Loucy (cell line): ENCODE results near the gene MARCHF5.

ENCODE experiments used
- H2AFZ ChIP-seq: fragments of 200-600 bp; sonication (generic); 2 replicates; pipeline ENCODE4 v1.6.0; 2016; ENCODE audit warnings: antibody characterized with exemption, mild to moderate bottlenecking, low read length, moderate library complexity
- H3F3A ChIP-seq: fragments of 200-600 bp; 2 replicates; pipeline ENCODE4 v1.6.0; 2016; ENCODE audit warnings: antibody characterized with exemption, low read depth, mild to moderate bottlenecking
- H3K27me3 ChIP-seq: fragments of 200-600 bp; sonication (generic); 2 replicates; pipeline ENCODE4 v1.6.1; 2014; ENCODE audit warnings: low read length, mild to moderate bottlenecking; ENCODE audit not compliant: insufficient read depth, poor library complexity, severe bottlenecking
- H3K36me3 ChIP-seq: fragments of 200-600 bp; sonication (generic); 2 replicates; pipeline ENCODE4 v1.6.1; 2016; ENCODE audit warnings: low read length; ENCODE audit not compliant: insufficient read depth
- H3K4me1 ChIP-seq: fragments of 200-600 bp; sonication (generic); 2 replicates; pipeline ENCODE4 v1.5.1; 2014; ENCODE audit warnings: low read length, mild to moderate bottlenecking; ENCODE audit not compliant: insufficient read depth, poor library complexity, severe bottlenecking
- H3K4me2 ChIP-seq: fragments of 200-600 bp; sonication (generic); 2 replicates; pipeline ENCODE4 v1.6.0; 2014; ENCODE audit warnings: antibody characterized with exemption, low read length, low read depth, mild to moderate bottlenecking; ENCODE audit not compliant: poor library complexity, severe bottlenecking
- H3K4me3 ChIP-seq: fragments of 200-600 bp; sonication (generic); 2 replicates; pipeline ENCODE4 v1.5.1; 2014; ENCODE audit warnings: low read length, mild to moderate bottlenecking, mixed read lengths; ENCODE audit not compliant: poor library complexity, severe bottlenecking
- H3K79me2 ChIP-seq: fragments of 200-600 bp; sonication (generic); 2 replicates; pipeline ENCODE4 v1.6.1; 2014; ENCODE audit warnings: low read length; ENCODE audit not compliant: insufficient read depth
- H3K9ac ChIP-seq: fragments of 200-600 bp; sonication (generic); 2 replicates; pipeline ENCODE4 v1.6.0; 2014; ENCODE audit warnings: mild to moderate bottlenecking, low read depth, low read length, moderate library complexity; ENCODE audit not compliant: poor library complexity, severe bottlenecking
- H3K9me2 ChIP-seq: fragments of 200-600 bp; sonication (generic); replicated peaks from 2 replicates; pipeline ENCODE4 v1.6.1; 2016; ENCODE audit warnings: low read depth, low read length, mixed read lengths
- H3K9me3 ChIP-seq: fragments of 200-600 bp; sonication (generic); 2 replicates; pipeline ENCODE4 v1.6.1; 2014; ENCODE audit warnings: mild to moderate bottlenecking, antibody characterized with exemption, low read length, low read depth; ENCODE audit not compliant: insufficient read depth
- H4K20me1 ChIP-seq: fragments of 200-600 bp; sonication (generic); 2 replicates; pipeline ENCODE4 v1.6.0; 2014; ENCODE audit warnings: antibody characterized with exemption, low read length, mild to moderate bottlenecking; ENCODE audit not compliant: insufficient read depth, poor library complexity, severe bottlenecking
- EZH2phosphoT487 ChIP-seq: fragments of 200-600 bp; IDR thresholded peaks from 2 replicates; pipeline ENCODE4 v1.6.1; 2018; ENCODE audit warnings: antibody characterized with exemption, mild to moderate bottlenecking, moderate library complexity, borderline replicate concordance
- TF ChIP-seq, protein P1 (sequence below): fragments of 200-600 bp; sonication (generic); conservative IDR thresholded peaks from 2 replicates; pipeline ENCODE4 v1.5.1; 2014; ENCODE audit warnings: mild to moderate bottlenecking, antibody characterized with exemption, low read length

MARCHF5 gene

DNA sequence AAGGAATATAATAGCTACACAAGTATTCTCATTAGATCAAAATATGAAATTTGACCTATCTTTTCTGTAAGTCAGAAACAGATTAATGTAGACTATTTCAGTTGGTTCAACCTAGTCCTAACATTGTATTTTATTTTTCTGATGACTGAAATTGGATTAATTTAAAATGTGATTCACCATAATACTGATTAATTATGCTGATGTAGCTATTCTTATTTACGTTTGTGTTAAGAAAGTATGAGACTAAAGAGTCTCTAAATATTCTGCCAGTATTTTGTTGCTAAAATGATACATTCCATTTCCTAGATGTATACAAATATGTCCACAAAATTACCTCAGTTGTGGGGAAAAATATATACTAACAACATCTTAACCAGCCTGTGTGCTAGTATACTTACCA lies 18.3 kb downstream of the MARCHF5 start:
- no peak overlapping the region for H3K9ac ChIP-seq
- H3K36me3 ChIP-seq: peaks cover 32% of the 10 kb centered on the region; the same call in 1 of the 2 replicates
- H3K4me1 ChIP-seq: peaks cover under 1% of the 10 kb centered on the region
- H3K79me2 ChIP-seq: peaks cover 75% of the 10 kb centered on the region
- H3K9me3 ChIP-seq: no peaks in the 10 kb centered on the region
- no peak overlapping the region for H3K4me3 ChIP-seq
- no peak overlapping the region for H2AFZ ChIP-seq
- H3K27me3 ChIP-seq: no peaks in the 10 kb centered on the region
- peaks cover 44% of the 10 kb centered on the region for H4K20me1 ChIP-seq
- H3F3A ChIP-seq: no peaks in the 10 kb centered on the region
- TF ChIP-seq, protein P1, sequence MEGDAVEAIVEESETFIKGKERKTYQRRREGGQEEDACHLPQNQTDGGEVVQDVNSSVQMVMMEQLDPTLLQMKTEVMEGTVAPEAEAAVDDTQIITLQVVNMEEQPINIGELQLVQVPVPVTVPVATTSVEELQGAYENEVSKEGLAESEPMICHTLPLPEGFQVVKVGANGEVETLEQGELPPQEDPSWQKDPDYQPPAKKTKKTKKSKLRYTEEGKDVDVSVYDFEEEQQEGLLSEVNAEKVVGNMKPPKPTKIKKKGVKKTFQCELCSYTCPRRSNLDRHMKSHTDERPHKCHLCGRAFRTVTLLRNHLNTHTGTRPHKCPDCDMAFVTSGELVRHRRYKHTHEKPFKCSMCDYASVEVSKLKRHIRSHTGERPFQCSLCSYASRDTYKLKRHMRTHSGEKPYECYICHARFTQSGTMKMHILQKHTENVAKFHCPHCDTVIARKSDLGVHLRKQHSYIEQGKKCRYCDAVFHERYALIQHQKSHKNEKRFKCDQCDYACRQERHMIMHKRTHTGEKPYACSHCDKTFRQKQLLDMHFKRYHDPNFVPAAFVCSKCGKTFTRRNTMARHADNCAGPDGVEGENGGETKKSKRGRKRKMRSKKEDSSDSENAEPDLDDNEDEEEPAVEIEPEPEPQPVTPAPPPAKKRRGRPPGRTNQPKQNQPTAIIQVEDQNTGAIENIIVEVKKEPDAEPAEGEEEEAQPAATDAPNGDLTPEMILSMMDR: no peak
- no peak for TF ChIP-seq EZH2phosphoT487
- H3K4me2 ChIP-seq: no peak overlapping the region
- no peaks in the 10 kb centered on the region for H3K9me2 ChIP-seq

DNA sequence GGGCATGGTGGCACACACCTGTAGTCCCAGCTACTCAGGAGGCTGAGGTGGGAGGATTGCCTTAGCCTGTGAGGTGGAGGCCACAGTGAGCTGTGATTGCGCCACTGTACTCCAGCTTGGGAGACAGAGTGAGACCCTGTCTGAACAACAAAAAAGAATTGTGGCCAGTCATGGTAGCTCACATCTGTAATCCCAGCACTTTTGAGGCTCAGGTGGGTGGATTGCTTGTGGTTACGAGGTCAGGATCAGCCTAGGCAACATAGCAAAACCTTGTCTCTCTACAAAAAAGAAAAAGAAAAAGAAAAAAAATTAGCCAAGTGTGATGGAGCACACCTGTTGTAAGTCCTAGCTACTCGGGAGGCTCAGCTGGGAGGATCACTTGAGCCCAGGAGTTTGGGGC lies 22.8 kb downstream of the MARCHF5 start:
- no peak overlapping the region for H3K9ac ChIP-seq
- no peak overlapping the region for H3K4me3 ChIP-seq
- TF ChIP-seq EZH2phosphoT487: no peak
- TF ChIP-seq, protein P1: no peak
- no peaks in the 10 kb centered on the region for H3K9me3 ChIP-seq
- H3K27me3 ChIP-seq: no peaks in the 10 kb centered on the region
- H3K4me2 ChIP-seq: no peak overlapping the region
- H3F3A ChIP-seq: no peaks in the 10 kb centered on the region
- H3K4me1 ChIP-seq: no peaks in the 10 kb centered on the region
- H3K9me2 ChIP-seq: no peaks in the 10 kb centered on the region
- H3K79me2 ChIP-seq: peaks cover 50% of the 10 kb centered on the region
- H2AFZ ChIP-seq: no peak overlapping the region
- H4K20me1 ChIP-seq: peaks cover 18% of the 10 kb centered on the region
- H3K36me3 ChIP-seq: peaks cover 57% of the 10 kb centered on the region; the same call in 1 of the 2 replicates

DNA sequence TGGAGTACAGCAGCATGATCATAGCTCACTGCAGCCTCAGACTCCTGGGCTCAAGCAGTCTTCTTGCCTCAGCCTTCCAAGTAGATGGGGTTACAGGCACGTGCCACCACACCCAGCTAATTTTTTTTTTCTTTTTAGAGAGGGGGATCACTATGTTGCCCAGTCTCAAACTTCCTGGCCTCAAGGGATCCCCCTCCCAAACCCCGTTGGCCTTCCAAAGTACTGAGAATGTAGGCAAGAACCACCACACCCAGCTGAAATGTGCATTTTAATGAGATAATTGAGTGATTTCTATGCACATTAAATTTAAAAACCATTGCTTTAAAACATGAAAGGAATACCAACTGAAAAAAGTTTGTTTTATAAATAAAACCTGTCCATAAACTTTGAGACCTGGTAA lies 25.6 kb downstream of the MARCHF5 start:
- Histone ChIP-seq H3K9ac (no peak overlapping the region), H4K20me1 (peaks cover 5% of the 10 kb centered on the region)

More for the DNA sequence above, 25.6 kb downstream of the MARCHF5 start:
- Histone ChIP-seq H3K4me2 (no peak overlapping the region), H3K79me2 (peaks cover 40% of the 10 kb centered on the region; the same call in 1 of the 2 replicates), H3K4me1 (no peaks in the 10 kb centered on the region), H2AFZ (no peak overlapping the region), H3F3A (no peaks in the 10 kb centered on the region), H3K36me3 (peaks cover 58% of the 10 kb centered on the region; the same call in 1 of the 2 replicates), H3K9me2 (no peaks in the 10 kb centered on the region), H3K27me3 (no peaks in the 10 kb centered on the region), H3K4me3 (no peak overlapping the region), H3K9me3 (no peaks in the 10 kb centered on the region)
- TF ChIP-seq, protein P1: no peak
- TF ChIP-seq EZH2phosphoT487: no peak
